Activated CD4-positive, alpha-beta T cell treated with anti-CD3 and anti-CD28 coated beads for 48 hours (primary cell): ENCODE results near the gene CCDC102B.
"Not testable (repeated sequence)": the region's sequence is repeated elsewhere in the genome, so short reads cannot be mapped to it uniquely, and the experiment has no call there.

Experiments used
- DNase-seq: peaks from one replicate; pipeline ENCODE4 v3.0.0-alpha.2; 2020

The CCDC102B gene

GRCh38 chr18:68797871-68798270 lies at the start of gene CCDC102B:
Gene CCDC102B (plus strand): TSS chr18:68798080. CDS start chr18:68836764, 38,684 bp downstream.
- DNase-seq, result no peak

- no peak for DNase-seq
Measured at GRCh38 chr18:68757126-68757525, 40.8 kb upstream of the CCDC102B start.

GRCh38 chr18:68759308-68759707 lies 38.6 kb upstream of the CCDC102B start:
- DNase-seq, result no peak

- no peak for DNase-seq
Measured at GRCh38 chr18:68763083-68763482, 34.8 kb upstream of the CCDC102B start.

GRCh38 chr18:68764016-68764415 lies 33.9 kb upstream of the CCDC102B start:
- no peak for DNase-seq

- DNase-seq, result no peak
Measured at GRCh38 chr18:68766433-68766832, 31.4 kb upstream of the CCDC102B start.

GRCh38 chr18:68769461-68769860 lies 28.4 kb upstream of the CCDC102B start:
- no peak for DNase-seq

- DNase-seq, result no peak
Measured at GRCh38 chr18:68772268-68772667, 25.6 kb upstream of the CCDC102B start.

GRCh38 chr18:68778280-68778886 lies 19.5 kb upstream of the CCDC102B start:
- no peak for DNase-seq

- no peak for DNase-seq
Measured at GRCh38 chr18:68779169-68779568, 18.7 kb upstream of the CCDC102B start.

- DNase-seq, result no peak
Measured at GRCh38 chr18:68780802-68781635, 16.9 kb upstream of the CCDC102B start.

- no peak for DNase-seq
Measured at GRCh38 chr18:68783506-68783905, 14.4 kb upstream of the CCDC102B start.

- DNase-seq, result no peak
Measured at GRCh38 chr18:68784071-68784470, 13.8 kb upstream of the CCDC102B start.

GRCh38 chr18:68790290-68790689 lies 7.6 kb upstream of the CCDC102B start:
- DNase-seq, result not testable (repeated sequence)

- no peak for DNase-seq
Measured at GRCh38 chr18:68791801-68792200, 6.1 kb upstream of the CCDC102B start.

- DNase-seq, result no peak
Measured at GRCh38 chr18:68793951-68794350, 3.9 kb upstream of the CCDC102B start.

GRCh38 chr18:68796936-68797690 lies 767 bp upstream of the CCDC102B start:
- no peak for DNase-seq

GRCh38 chr18:68800075-68800474 lies 2.2 kb downstream of the CCDC102B start:
- no peak for DNase-seq

- no peak for DNase-seq
Measured at GRCh38 chr18:68803356-68803755, 5.5 kb downstream of the CCDC102B start.

GRCh38 chr18:68817584-68817983 lies 19.7 kb downstream of the CCDC102B start:
- no peak for DNase-seq

- DNase-seq, result no peak
Measured at GRCh38 chr18:68818584-68818983, 20.7 kb downstream of the CCDC102B start.

GRCh38 chr18:68822926-68823325 lies 25.0 kb downstream of the CCDC102B start:
- DNase-seq, result peak; percentile 4

GRCh38 chr18:68826121-68826520 lies 28.2 kb downstream of the CCDC102B start:
- DNase-seq, result no peak
